Measurements from ENCODE around the gene USF3. TPM values are rescaled to one million over a fixed set of nuclear protein-coding genes. Genes with fewer than 3 reads are reported as not detected.

The USF3 gene
- total and polyA plus RNA-seq, 2 donors (not counting 1 experiment from before 2014, with no cell fraction given) = 9.8 to 38.9 TPM

DNA sequence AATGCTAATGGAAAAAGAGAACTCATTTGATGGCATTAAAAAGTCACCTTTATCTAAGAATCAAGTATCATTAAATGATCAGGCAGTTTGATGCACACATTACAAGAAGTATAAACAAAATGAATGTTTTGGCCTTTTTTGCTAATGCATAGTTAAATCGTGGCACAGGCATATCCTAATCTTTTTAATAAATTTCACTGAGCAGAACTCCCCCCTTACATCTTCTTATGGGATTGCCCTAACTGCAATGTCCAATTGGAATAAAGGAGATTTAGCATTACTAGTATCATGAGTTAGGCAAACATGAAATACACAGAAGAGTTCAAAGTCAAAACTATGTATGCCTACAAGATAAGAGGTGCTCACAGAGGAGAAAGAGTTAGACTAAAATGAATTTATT is 32.7 kb downstream of the USF3 start:
- Histone ChIP-seq H3K4me1 (ENCODE audit: control insufficient read depth in 2 of 2, insufficient read depth in 2 of 2, low read length in 2 of 2) (peaks cover 73 to 75% of the 10 kb centered on the region in 2 donors), H3K4me2 (replicated peaks; ENCODE audit: low read depth, low read length, poor library complexity, severe bottlenecking) (no peak overlapping the region), H3K36me3 (replicated peaks in 1 of 2; ENCODE audit: control extremely low read depth in 1 of 2, control insufficient read depth in 1 of 2, extremely low read depth in 1 of 2, insufficient read depth in 2 of 2, low read length in 1 of 2) (peaks cover 2 to 25% of the 10 kb centered on the region in 2 experiments), H3K4me3 (ENCODE audit: control extremely low read depth in 1 of 5, extremely low read depth in 1 of 5, insufficient read depth in 1 of 5, low read depth in 2 of 5, low read length in 4 of 5) (no peak overlapping the region), H3K27ac (ENCODE audit: low read length in 2 of 2) (peak overlapping the region in 1 of 2 donors; percentile 93), H4K20me1 (ENCODE audit: control insufficient read depth, insufficient read depth, low read length, poor library complexity, severe bottlenecking) (no peaks in the 10 kb centered on the region), H2AFZ (ENCODE audit: insufficient read depth, low read depth, low read length, poor library complexity, severe bottlenecking) (no peak overlapping the region), H3K79me2 (ENCODE audit: control insufficient read depth, insufficient read depth, low read length) (peaks cover 37% of the 10 kb centered on the region), H3K9me3 (ENCODE audit: control extremely low read depth in 1 of 3, control insufficient read depth in 2 of 3, insufficient read depth in 1 of 3, low read length in 2 of 3) (no peaks in the 10 kb centered on the region), H3K27me3 (replicated peaks in 1 of 4; ENCODE audit: control extremely low read depth in 1 of 4, control insufficient read depth in 3 of 4, insufficient read depth in 4 of 4, low read length in 3 of 4) (no peaks in the 10 kb centered on the region), H3K9ac (ENCODE audit: low read length) (no peak overlapping the region)
- no peak for DNase-seq
- ATAC-seq (ENCODE audit: low read depth) = no peak
- H3K27ac Mint-ChIP-seq = peak overlapping the region; percentile 39
- TF ChIP-seq EZH2 (IDR thresholded peaks at IDR 0.05; ENCODE audit: borderline replicate concordance, insufficient read depth, low read depth, low read length, poor library complexity, severe bottlenecking) = no peak
- TF ChIP-seq, protein P1, sequence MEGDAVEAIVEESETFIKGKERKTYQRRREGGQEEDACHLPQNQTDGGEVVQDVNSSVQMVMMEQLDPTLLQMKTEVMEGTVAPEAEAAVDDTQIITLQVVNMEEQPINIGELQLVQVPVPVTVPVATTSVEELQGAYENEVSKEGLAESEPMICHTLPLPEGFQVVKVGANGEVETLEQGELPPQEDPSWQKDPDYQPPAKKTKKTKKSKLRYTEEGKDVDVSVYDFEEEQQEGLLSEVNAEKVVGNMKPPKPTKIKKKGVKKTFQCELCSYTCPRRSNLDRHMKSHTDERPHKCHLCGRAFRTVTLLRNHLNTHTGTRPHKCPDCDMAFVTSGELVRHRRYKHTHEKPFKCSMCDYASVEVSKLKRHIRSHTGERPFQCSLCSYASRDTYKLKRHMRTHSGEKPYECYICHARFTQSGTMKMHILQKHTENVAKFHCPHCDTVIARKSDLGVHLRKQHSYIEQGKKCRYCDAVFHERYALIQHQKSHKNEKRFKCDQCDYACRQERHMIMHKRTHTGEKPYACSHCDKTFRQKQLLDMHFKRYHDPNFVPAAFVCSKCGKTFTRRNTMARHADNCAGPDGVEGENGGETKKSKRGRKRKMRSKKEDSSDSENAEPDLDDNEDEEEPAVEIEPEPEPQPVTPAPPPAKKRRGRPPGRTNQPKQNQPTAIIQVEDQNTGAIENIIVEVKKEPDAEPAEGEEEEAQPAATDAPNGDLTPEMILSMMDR (IDR thresholded peaks at IDR 0.05) = no peak
- POLR2A ChIA-PET = no interaction called here
- intact Hi-C loops (cut with micrococcal nuclease) = no loop called here
- no peaks in the 10 kb centered on the region for H3K27me3 Mint-ChIP-seq
- H3K9me3 Mint-ChIP-seq (ENCODE audit: insufficient read depth) = peaks cover 1% of the 10 kb centered on the region
- CTCF ChIA-PET = interaction anchor here (1.3 kb wide), 1 partner anchor 86 kb away, joined by 3 read pairs; no protein-coding TSS in a partner anchor
- peaks cover 72% of the 10 kb centered on the region for H3K4me1 Mint-ChIP-seq
- H3K4me3 Mint-ChIP-seq = no peak overlapping the region
- no CpG with 5 or more reads among the region's 1 CpG for WGBS (ENCODE audit: insufficient coverage)

DNA sequence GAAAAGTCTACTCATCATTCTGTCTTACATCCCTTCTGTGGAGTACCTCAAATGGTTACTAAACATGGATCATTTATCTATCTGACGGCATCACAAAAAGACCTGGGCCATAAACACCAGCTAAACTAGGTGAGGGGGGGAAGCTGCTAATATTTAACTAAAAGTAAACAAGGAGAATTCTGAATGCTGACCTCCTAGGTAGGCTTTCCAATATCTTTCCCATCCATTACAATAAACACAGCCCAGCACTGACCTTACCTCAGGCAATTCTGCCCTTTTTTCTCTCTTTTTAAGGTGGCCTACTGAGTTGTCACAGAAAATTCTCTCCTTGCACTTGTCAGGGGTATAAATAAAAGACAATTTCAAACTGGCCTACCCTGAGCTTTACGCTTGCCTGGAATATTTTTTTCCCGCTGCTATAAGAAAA is 33.1 kb downstream of the USF3 start:
- Histone ChIP-seq H3K4me1 (ENCODE audit: control insufficient read depth in 2 of 2, insufficient read depth in 2 of 2, low read length in 2 of 2) (peaks cover 73 to 75% of the 10 kb centered on the region in 2 donors), H3K4me2 (replicated peaks; ENCODE audit: low read depth, low read length, poor library complexity, severe bottlenecking) (no peak overlapping the region), H4K20me1 (ENCODE audit: control insufficient read depth, insufficient read depth, low read length, poor library complexity, severe bottlenecking) (no peaks in the 10 kb centered on the region), H3K27me3 (replicated peaks in 1 of 4; ENCODE audit: control extremely low read depth in 1 of 4, control insufficient read depth in 3 of 4, insufficient read depth in 4 of 4, low read length in 3 of 4) (no peaks in the 10 kb centered on the region), H2AFZ (ENCODE audit: insufficient read depth, low read depth, low read length, poor library complexity, severe bottlenecking) (no peak overlapping the region), H3K79me2 (ENCODE audit: control insufficient read depth, insufficient read depth, low read length) (peaks cover 37% of the 10 kb centered on the region), H3K36me3 (replicated peaks in 1 of 2; ENCODE audit: control extremely low read depth in 1 of 2, control insufficient read depth in 1 of 2, extremely low read depth in 1 of 2, insufficient read depth in 2 of 2, low read length in 1 of 2) (peaks cover 2 to 25% of the 10 kb centered on the region in 2 experiments), H3K27ac (ENCODE audit: low read length in 2 of 2) (peak overlapping the region in 1 of 2 donors; percentile 93), H3K4me3 (ENCODE audit: control extremely low read depth in 1 of 5, extremely low read depth in 1 of 5, insufficient read depth in 1 of 5, low read depth in 2 of 5, low read length in 4 of 5) (no peak overlapping the region), H3K9me3 (ENCODE audit: control extremely low read depth in 1 of 3, control insufficient read depth in 2 of 3, insufficient read depth in 1 of 3, low read length in 2 of 3) (no peaks in the 10 kb centered on the region), H3K9ac (ENCODE audit: low read length) (no peak overlapping the region)
- Mint-ChIP-seq H3K27me3 (no peaks in the 10 kb centered on the region), H3K4me3 (no peak overlapping the region), H3K4me1 (peaks cover 72% of the 10 kb centered on the region), H3K27ac (peak overlapping the region; percentile 83), H3K9me3 (ENCODE audit: insufficient read depth) (peaks cover 1% of the 10 kb centered on the region)
- CTCF ChIA-PET = interaction anchor here (1.3 kb wide), 1 partner anchor 85 kb away, joined by 3 read pairs; no protein-coding TSS in a partner anchor
- ATAC-seq (ENCODE audit: low read depth) = no peak
- no peak for TF ChIP-seq EZH2 (IDR thresholded peaks at IDR 0.05; ENCODE audit: borderline replicate concordance, insufficient read depth, low read depth, low read length, poor library complexity, severe bottlenecking)
- TF ChIP-seq, protein P1 (IDR thresholded peaks at IDR 0.05) = no peak
- intact Hi-C loops (cut with micrococcal nuclease) = no loop called here
- no CpG with 5 or more reads among the region's 3 CpGs for WGBS (ENCODE audit: insufficient coverage)
- POLR2A ChIA-PET = no interaction called here
- DNase-seq = no peak
